ENCODE results near the gene AUH. TPM values are rescaled to one million over a fixed set of nuclear protein-coding genes. Genes with fewer than 3 reads are reported as not detected.

Gene AUH
- total and polyA plus RNA-seq, 2 donors (not counting 1 experiment from before 2014, with no cell fraction given): 5.2 to 29.1 TPM

DNA sequence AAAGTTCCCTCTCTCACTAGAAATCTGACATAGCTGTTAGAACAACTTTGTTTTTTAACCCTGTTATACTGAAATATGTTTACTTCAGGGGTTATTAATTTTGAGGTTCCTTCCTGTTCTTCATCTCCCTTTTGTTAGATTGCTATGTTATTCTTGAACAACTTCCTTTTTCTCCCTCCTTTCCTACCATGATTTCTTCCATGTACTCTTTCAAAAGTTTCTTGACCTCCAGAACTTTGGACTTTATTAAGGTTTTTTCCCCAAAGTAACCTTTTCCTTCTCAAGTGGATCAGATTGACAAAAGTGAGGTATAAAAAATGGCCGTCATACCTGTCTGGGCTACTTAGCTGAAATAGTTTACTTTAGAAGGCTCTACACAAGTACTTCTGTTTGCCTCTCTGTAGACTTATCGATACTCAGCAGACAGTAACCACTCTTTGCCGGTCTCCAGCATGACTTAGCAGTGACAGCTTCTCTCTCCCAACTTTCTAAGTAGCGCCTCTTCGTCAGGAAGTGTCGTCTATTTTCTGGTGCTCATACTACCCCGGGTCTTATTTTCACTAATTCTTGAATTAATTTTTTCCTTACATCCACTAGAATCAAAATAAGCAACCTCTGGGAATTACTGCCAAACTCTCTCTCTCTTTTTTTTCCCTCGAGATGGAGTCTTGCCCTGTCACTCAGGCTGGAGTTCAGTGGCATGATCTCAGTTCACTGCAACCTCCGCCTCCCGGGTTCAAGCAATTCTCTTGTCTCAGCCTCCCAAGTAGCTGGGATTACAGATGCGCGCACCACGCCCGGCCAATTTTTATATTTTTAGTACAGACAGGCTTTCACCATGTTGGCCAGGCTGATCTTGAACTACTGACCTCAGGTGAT is 42.2 kb upstream of the AUH start:
- no peak overlapping the region for H2AFZ ChIP-seq (ENCODE audit: insufficient read depth, low read depth, low read length, poor library complexity, severe bottlenecking)
- ChIA-PET POLR2A (no interaction called here), CTCF (interaction anchor here (0.5 kb wide), 1 partner anchor 954 kb away, joined by 3 read pairs; no protein-coding TSS in a partner anchor)
- ATAC-seq (ENCODE audit: low read depth) (no peak), DNase-seq (no peak)
- Mint-ChIP-seq H3K4me3 (no peak overlapping the region), H3K4me1 (peaks cover 5% of the 10 kb centered on the region), H3K27me3 (peaks cover 12% of the 10 kb centered on the region), H3K27ac (no peak overlapping the region), H3K9me3 (ENCODE audit: insufficient read depth) (no peaks in the 10 kb centered on the region)
- H3K4me1 ChIP-seq (ENCODE audit: control insufficient read depth in 2 of 2, insufficient read depth in 2 of 2, low read length in 2 of 2): peaks cover 0 to 8% of the 10 kb centered on the region in 2 donors
- H3K27me3 ChIP-seq (replicated peaks in 1 of 4; ENCODE audit: control extremely low read depth in 1 of 4, control insufficient read depth in 3 of 4, insufficient read depth in 4 of 4, low read length in 3 of 4): no peaks in the 10 kb centered on the region
- H4K20me1 ChIP-seq (ENCODE audit: control insufficient read depth, insufficient read depth, low read length, poor library complexity, severe bottlenecking): no peaks in the 10 kb centered on the region
- intact Hi-C loops (cut with micrococcal nuclease): no loop called here
- H3K36me3 ChIP-seq (replicated peaks in 1 of 2; ENCODE audit: control extremely low read depth in 1 of 2, control insufficient read depth in 1 of 2, extremely low read depth in 1 of 2, insufficient read depth in 2 of 2, low read length in 1 of 2): no peaks in the 10 kb centered on the region
- TF ChIP-seq EZH2 (IDR thresholded peaks at IDR 0.05; ENCODE audit: borderline replicate concordance, insufficient read depth, low read depth, low read length, poor library complexity, severe bottlenecking): no peak
- TF ChIP-seq, protein P1, sequence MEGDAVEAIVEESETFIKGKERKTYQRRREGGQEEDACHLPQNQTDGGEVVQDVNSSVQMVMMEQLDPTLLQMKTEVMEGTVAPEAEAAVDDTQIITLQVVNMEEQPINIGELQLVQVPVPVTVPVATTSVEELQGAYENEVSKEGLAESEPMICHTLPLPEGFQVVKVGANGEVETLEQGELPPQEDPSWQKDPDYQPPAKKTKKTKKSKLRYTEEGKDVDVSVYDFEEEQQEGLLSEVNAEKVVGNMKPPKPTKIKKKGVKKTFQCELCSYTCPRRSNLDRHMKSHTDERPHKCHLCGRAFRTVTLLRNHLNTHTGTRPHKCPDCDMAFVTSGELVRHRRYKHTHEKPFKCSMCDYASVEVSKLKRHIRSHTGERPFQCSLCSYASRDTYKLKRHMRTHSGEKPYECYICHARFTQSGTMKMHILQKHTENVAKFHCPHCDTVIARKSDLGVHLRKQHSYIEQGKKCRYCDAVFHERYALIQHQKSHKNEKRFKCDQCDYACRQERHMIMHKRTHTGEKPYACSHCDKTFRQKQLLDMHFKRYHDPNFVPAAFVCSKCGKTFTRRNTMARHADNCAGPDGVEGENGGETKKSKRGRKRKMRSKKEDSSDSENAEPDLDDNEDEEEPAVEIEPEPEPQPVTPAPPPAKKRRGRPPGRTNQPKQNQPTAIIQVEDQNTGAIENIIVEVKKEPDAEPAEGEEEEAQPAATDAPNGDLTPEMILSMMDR (IDR thresholded peaks at IDR 0.05): no peak
- no peak overlapping the region for H3K27ac ChIP-seq (ENCODE audit: low read length in 2 of 2)
- WGBS (ENCODE audit: insufficient coverage): 65% methylated on average over 13 of the region's 14 CpGs
- no peak overlapping the region for H3K4me3 ChIP-seq (ENCODE audit: control extremely low read depth in 1 of 5, extremely low read depth in 1 of 5, insufficient read depth in 1 of 5, low read depth in 2 of 5, low read length in 4 of 5)
- H3K9me3 ChIP-seq (ENCODE audit: control extremely low read depth in 1 of 3, control insufficient read depth in 2 of 3, insufficient read depth in 1 of 3, low read length in 2 of 3): no peaks in the 10 kb centered on the region
- no peak overlapping the region for H3K9ac ChIP-seq (ENCODE audit: low read length)
- H3K79me2 ChIP-seq (ENCODE audit: control insufficient read depth, insufficient read depth, low read length): no peaks in the 10 kb centered on the region
- H3K4me2 ChIP-seq (replicated peaks; ENCODE audit: low read depth, low read length, poor library complexity, severe bottlenecking): no peak overlapping the region

DNA sequence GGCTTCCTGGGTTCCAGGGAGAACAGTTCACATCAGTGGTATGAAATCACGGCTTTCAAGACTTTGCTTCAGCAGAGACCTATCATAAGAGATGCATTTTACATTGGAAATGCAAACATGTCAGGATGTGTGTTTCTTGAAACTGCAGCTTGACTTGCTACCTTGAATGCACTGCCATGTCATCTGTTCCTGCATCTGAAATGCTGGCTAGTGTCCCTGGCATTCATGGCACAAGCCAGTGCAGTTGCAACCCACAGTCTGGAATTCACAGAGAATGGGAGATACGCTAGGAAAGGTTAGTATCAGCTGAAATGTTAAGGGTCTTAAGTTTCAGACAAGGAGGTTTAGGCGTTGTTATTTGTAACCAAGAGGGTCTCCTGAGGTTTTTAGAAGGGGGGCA is 37.2 kb upstream of the AUH start:
- Histone ChIP-seq H3K9ac (ENCODE audit: low read length) (no peak overlapping the region), H3K4me3 (ENCODE audit: control extremely low read depth in 1 of 5, extremely low read depth in 1 of 5, insufficient read depth in 1 of 5, low read depth in 2 of 5, low read length in 4 of 5) (no peak overlapping the region), H3K36me3 (replicated peaks in 1 of 2; ENCODE audit: control extremely low read depth in 1 of 2, control insufficient read depth in 1 of 2, extremely low read depth in 1 of 2, insufficient read depth in 2 of 2, low read length in 1 of 2) (no peaks in the 10 kb centered on the region), H3K79me2 (ENCODE audit: control insufficient read depth, insufficient read depth, low read length) (no peaks in the 10 kb centered on the region), H4K20me1 (ENCODE audit: control insufficient read depth, insufficient read depth, low read length, poor library complexity, severe bottlenecking) (no peaks in the 10 kb centered on the region), H3K27me3 (replicated peaks in 1 of 4; ENCODE audit: control extremely low read depth in 1 of 4, control insufficient read depth in 3 of 4, insufficient read depth in 4 of 4, low read length in 3 of 4) (no peaks in the 10 kb centered on the region), H3K4me1 (ENCODE audit: control insufficient read depth in 2 of 2, insufficient read depth in 2 of 2, low read length in 2 of 2) (peaks cover 0 to 8% of the 10 kb centered on the region in 2 donors), H3K27ac (ENCODE audit: low read length in 2 of 2) (no peak overlapping the region), H3K4me2 (replicated peaks; ENCODE audit: low read depth, low read length, poor library complexity, severe bottlenecking) (no peak overlapping the region), H2AFZ (ENCODE audit: insufficient read depth, low read depth, low read length, poor library complexity, severe bottlenecking) (no peak overlapping the region), H3K9me3 (ENCODE audit: control extremely low read depth in 1 of 3, control insufficient read depth in 2 of 3, insufficient read depth in 1 of 3, low read length in 2 of 3) (no peaks in the 10 kb centered on the region)
- 100% methylated on average over 2 of the region's 3 CpGs for WGBS (ENCODE audit: insufficient coverage)
- DNase-seq (no peak), ATAC-seq (ENCODE audit: low read depth) (no peak)
- no peaks in the 10 kb centered on the region for H3K9me3 Mint-ChIP-seq (ENCODE audit: insufficient read depth)
- TF ChIP-seq EZH2 (IDR thresholded peaks at IDR 0.05; ENCODE audit: borderline replicate concordance, insufficient read depth, low read depth, low read length, poor library complexity, severe bottlenecking): no peak
- TF ChIP-seq, protein P1 (IDR thresholded peaks at IDR 0.05): no peak
- H3K4me3 Mint-ChIP-seq: no peak overlapping the region
- H3K27me3 Mint-ChIP-seq: peaks cover 12% of the 10 kb centered on the region
- intact Hi-C loops (cut with micrococcal nuclease): no loop called here
- ChIA-PET POLR2A (no interaction called here), CTCF (no interaction called here)
- H3K4me1 Mint-ChIP-seq: peaks cover 9% of the 10 kb centered on the region
- no peak overlapping the region for H3K27ac Mint-ChIP-seq

Data from B cell (primary cell).